Muscle of back (tissue), 11 donors: ENCODE results near the gene TMEM212. TPM values are rescaled to one million over a fixed set of nuclear protein-coding genes. Genes with fewer than 3 reads are reported as not detected.
"Not testable (repeated sequence)": the region's sequence is repeated elsewhere in the genome, so short reads cannot be mapped to it uniquely, and the experiment has no call there.

Experiments used
- DNase-seq, 3 donors: peaks; one replicate each; pipeline versions ENCODE4 v3.0.0 to v3.0.0-alpha.2; 2013
- polyA plus RNA-seq, 10 donors: library from polyadenylated mRNA; unstranded; fragments of 120-200 nt; gene quantifications; one replicate each; pipeline ENCODE4 v1.2.1, GENCODE V29; 2013; ENCODE audit not compliant: insufficient read length in 10 of 10

Gene TMEM212
- polyA plus RNA-seq, 10 donors = 0.09 to 0.35 (median 0.21) TPM; not detected in 5

DNA sequence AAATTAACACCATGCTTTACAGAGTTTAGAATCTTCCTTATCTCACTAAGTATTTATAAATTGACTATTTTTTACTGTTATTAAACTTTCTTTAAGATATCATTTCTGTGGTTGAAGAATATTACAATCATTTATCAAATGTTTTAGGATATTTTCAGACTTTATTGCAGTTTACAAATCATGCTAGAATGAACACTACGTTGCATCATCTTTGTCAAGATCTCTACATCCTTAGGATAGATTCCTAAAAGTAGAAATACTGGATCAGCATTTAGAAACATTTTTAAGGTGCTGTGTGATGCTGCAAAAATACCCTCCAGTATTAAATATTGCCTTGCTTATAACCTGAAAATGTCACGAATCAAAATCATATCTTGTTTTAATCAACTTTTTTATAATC is 30.3 kb upstream of the TMEM212 start:
- no peak for DNase-seq

- DNase-seq = no peak
Measured at GRCh38 chr3:171813278-171813896, 29.8 kb upstream of the TMEM212 start.

DNA sequence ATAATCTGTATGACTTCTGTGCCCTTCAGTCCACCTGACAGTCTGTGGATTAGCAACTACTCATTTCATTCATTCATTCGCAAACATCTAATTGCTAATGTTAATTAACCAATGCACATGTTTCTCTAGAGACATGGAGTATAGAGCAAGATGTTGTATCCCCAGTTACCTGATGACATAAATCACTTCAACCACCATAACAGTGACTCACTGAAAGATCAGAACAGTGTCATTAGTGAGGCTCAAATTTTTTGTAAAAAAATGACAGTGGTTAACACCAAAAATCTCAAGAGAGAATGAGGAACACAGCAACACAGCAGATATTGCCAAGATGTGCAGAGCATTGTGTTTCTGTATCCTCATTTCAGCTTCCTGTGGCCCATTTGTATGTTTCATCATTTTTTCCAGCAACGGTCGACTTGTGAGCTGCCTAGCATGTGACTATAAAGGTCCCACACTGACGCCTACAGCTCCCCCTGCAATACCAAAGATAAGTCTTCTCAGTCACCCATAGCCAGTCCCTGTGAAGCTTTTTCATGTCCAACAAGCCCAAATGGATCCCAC is 29.2 kb upstream of the TMEM212 start:
- DNase-seq = peak in 2 of 3 donors; percentile 56

GRCh38 chr3:171814662-171815061 is 28.5 kb upstream of the TMEM212 start:
- not testable (repeated sequence) for DNase-seq

DNA sequence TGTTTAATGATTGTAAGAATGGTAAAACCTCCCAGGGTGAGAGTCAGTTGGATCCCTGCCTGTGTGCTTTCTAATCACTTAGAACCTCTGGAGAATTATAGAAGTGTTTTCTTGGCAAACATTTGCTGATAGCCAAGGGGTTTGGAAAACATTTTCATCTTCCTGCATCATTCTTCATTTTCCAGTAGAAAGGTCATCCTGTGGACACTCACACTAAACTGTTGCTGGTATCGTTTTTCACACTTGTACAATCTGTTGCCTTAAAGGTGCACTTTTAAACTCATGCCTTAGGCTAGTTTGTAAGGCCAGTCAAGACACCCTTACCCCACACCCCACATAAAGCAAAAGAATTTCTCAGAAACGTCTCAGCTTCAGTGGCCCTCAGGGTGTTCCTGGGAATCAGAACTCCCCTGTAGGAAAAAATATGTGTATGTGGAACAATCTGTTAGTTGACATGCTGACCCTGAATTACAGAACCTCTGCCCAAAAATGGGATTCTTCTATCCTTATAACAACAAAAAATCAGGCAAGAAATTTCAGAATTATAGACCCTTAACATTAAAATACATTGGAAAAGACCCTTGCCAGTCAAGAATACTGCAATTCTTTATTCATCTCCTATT is 27.1 kb upstream of the TMEM212 start:
- peak in 1 of 3 donors; percentile 69 for DNase-seq

GRCh38 chr3:171817074-171817800 is 25.9 kb upstream of the TMEM212 start:
- DNase-seq = no peak

GRCh38 chr3:171821044-171821443 is 22.1 kb upstream of the TMEM212 start:
- DNase-seq = no peak

- DNase-seq = no peak
Measured at GRCh38 chr3:171821778-171822358, 21.3 kb upstream of the TMEM212 start.

DNA sequence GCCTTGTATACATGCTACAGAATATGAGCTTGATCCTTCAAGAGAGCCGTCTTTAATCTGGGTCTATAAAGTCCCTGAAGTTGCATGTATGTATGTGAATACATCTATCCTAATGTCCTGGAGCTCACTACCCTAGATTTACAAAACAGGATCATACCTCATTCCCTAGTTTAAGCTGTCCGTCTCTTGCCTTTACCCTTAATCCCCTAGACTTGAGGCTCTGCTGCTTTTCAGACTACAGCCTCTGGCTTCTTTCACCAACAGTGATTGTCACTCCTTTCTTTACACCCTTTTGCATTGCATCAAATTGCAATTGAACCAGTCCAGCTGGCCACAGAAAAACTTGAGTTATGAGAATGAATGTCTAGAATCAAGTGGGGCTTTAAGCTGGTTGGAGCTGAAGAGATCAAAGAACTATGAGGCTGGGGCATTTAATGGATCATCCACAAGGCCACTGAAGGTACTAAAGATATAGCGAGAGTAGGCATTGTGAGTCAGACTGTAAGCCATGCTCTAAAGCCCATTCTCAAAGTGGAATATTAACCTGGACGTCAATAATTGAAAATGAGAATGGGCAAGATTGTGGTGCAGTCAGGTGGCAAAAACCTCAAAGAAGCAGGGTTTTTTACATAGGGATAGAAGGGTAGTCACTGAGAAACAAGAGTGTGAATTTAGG is 20.6 kb upstream of the TMEM212 start:
- no peak for DNase-seq

DNA sequence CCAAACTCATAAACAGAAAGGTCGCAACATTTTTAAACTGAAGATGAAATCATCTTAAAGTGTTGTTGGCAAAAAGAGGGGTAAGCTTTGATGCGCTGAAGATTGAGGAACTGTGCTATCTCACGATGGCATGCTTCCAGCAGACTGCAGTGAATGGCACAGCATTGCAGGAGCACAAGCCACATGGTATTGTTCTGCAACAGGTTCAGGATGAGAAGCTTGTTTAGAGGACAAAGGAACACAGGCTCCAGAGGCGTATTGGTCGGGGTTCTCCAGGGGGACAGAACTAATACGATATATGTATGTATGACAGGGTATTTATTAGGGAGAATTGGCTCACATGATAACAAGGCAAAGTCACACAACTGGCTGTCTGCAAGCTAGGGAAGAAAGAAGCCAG is 19.0 kb upstream of the TMEM212 start:
- peak in 1 of 3 donors; percentile 71 for DNase-seq

- DNase-seq = peak in 1 of 3 donors; percentile 40
Measured at GRCh38 chr3:171824824-171825221, 18.3 kb upstream of the TMEM212 start.

DNA sequence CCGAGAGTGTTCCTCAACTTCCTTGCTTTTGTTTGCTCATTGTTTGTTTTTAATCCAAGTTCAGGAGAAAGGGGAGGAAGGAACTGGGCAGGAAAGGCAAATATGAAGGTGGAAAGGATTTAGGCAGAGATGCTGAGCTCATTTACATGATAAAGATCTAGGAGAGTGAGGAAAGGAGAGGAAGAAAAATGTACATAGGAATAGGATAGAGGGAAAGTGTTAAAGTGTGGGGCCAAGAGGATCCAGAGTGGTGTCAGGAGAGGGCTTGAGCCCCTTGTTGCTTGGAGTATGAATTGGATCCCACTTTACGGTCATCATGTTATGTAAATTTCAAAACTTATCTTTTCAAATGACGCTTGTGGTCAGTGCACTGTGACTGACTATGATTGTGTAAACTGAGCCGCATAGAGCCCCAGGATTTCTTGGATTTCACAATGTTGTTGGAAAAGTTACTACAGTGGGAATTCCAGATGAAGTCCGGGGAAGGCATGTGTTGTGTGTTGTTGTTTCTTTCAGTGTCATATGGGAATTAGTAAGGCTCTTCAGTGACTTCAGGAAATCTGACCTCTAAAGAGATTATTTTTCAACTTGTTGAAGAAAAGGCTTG is 17.8 kb upstream of the TMEM212 start:
- DNase-seq = peak in 1 of 3 donors; percentile 78

- no peak for DNase-seq
Measured at GRCh38 chr3:171827385-171827784, 15.8 kb upstream of the TMEM212 start.

DNA sequence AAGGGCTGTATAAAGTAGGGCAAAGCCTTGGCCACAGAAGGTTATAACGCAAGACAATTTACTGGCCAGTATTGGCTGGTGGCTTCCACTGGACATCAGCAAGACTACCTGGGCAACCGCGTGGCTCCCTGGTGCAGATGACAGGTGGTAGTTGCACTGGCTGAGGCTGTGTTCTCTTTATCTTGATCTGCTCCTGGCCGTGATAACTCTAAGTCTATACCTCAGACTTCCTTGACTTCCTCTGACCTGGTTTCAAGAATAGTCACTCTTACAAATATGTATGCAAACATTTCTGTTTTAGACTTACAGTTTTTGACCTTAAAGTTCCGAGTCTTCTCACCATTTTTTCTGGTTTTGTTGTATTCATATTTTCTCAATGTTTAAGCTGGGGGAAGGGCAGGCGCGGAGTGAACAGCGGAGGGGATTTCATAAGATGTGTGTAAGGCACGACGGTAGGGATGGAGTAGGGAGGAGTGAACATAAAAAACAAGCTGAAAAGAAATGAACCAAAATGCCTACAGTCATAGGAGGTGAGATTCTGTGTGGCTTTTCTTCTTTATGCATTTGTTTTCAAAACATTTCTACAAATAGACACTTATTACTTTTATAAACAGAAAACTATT is 15.2 kb upstream of the TMEM212 start:
- DNase-seq = no peak

- DNase-seq = peak in 1 of 3 donors; percentile 36
Measured at GRCh38 chr3:171828902-171829770, 14.0 kb upstream of the TMEM212 start.

GRCh38 chr3:171829841-171830517 is 13.2 kb upstream of the TMEM212 start:
- DNase-seq = peak; percentile 71 to 92 (median 83)

DNA sequence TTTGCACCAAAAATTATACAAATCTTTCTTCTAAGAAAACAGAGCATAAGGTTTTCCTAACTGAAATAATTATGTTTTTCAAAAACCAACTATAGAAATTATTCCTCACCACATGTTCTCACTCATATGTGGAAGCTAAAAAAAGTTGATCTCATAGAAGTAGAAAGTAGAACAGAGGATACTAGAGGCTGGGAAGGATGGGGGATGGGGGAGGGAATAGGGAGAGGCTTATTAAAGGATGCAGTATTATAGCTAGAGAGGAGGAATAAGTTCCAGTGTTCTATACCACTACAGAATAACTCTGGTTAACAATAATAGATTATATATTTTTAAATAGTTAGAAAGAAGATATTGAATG is 12.7 kb upstream of the TMEM212 start:
- DNase-seq = peak in 1 of 3 donors; percentile 68

DNA sequence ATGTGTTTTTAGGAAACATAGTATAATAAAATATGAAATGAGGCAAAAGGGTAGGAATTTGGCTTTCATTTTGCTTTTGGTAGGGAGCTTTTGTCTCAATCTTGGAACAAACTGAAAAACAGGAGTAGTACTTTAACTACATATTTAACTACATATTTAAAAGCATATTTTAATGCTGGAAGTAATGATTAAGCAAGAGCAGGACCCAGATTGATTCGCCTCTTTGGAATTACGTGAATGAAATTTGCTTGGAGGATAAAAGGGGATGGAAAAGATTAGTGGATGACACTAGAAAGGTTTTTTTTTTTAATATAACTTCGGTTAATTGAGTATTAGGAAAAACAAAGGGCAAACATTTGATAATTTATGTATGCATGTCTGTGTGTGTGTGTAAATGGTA is 11.2 kb upstream of the TMEM212 start:
- DNase-seq = no peak

DNA sequence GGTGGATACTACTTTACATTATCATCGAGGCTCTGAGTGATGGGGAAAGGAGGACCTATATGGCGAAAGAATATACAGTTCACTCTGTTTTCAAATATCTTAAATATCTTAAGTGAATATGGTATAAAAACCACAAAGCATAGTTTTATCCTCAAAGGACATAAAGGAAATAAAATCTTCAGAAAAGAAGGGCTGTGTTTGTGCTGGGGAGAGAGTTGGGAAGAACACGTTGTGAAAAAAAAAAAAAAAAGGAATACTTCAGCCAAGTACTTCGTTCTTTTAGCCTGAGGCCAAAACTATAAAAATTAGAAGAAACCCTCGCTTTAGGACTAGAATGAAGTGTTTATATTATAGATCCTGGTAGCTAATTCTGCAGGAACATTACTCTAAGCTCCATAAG is 10.2 kb upstream of the TMEM212 start:
- peak in 1 of 3 donors; percentile 66 for DNase-seq
